ENCODE results near the gene HSD17B12.

The HSD17B12 gene

GRCh38 chr11:43787824-43788223 is 107.3 kb downstream of the HSD17B12 start:
- in situ Hi-C loops (cut with MboI; ENCODE audit: low pct_unique_long_range_greater_than_20kb, low sequenced_read_pairs, unreplicated experiment) = no loop called here
- DNase-seq (ENCODE audit: low spot score) = no peak

GRCh38 chr11:43788421-43788820 is 107.9 kb downstream of the HSD17B12 start:
- in situ Hi-C loops (cut with MboI; ENCODE audit: low pct_unique_long_range_greater_than_20kb, low sequenced_read_pairs, unreplicated experiment) = no loop called here
- no peak for DNase-seq (ENCODE audit: low spot score)

More at GRCh38 chr11:43787824-43788223, 107.3 kb downstream of the HSD17B12 start:
- TF ChIP-seq CTCF (IDR thresholded peaks at IDR 0.05; ENCODE audit: extremely low read depth, insufficient read depth, missing control alignments) = no peak

GRCh38 chr11:43789700-43790443 is 109.3 kb downstream of the HSD17B12 start:
- TF ChIP-seq CTCF (IDR thresholded peaks at IDR 0.05; ENCODE audit: extremely low read depth, insufficient read depth, missing control alignments) = no peak
- DNase-seq (ENCODE audit: low spot score) = no peak
- in situ Hi-C loops (cut with MboI; ENCODE audit: low pct_unique_long_range_greater_than_20kb, low sequenced_read_pairs, unreplicated experiment) = no loop called here

More at GRCh38 chr11:43788421-43788820, 107.9 kb downstream of the HSD17B12 start:
- TF ChIP-seq CTCF (IDR thresholded peaks at IDR 0.05; ENCODE audit: extremely low read depth, insufficient read depth, missing control alignments) = no peak

GRCh38 chr11:43790444-43790794 is 109.9 kb downstream of the HSD17B12 start:
- in situ Hi-C loops (cut with MboI; ENCODE audit: low pct_unique_long_range_greater_than_20kb, low sequenced_read_pairs, unreplicated experiment) = no loop called here
- no peak for DNase-seq (ENCODE audit: low spot score)
- TF ChIP-seq CTCF (IDR thresholded peaks at IDR 0.05; ENCODE audit: extremely low read depth, insufficient read depth, missing control alignments) = no peak

- in situ Hi-C loops (cut with MboI; ENCODE audit: low pct_unique_long_range_greater_than_20kb, low sequenced_read_pairs, unreplicated experiment) = no loop called here
- no peak for DNase-seq (ENCODE audit: low spot score)
- TF ChIP-seq CTCF (IDR thresholded peaks at IDR 0.05; ENCODE audit: extremely low read depth, insufficient read depth, missing control alignments) = no peak
Measured at GRCh38 chr11:43797337-43797736, 116.8 kb downstream of the HSD17B12 start.

GRCh38 chr11:43797866-43798265 is 117.3 kb downstream of the HSD17B12 start:
- in situ Hi-C loops (cut with MboI; ENCODE audit: low pct_unique_long_range_greater_than_20kb, low sequenced_read_pairs, unreplicated experiment) = no loop called here
- no peak for TF ChIP-seq CTCF (IDR thresholded peaks at IDR 0.05; ENCODE audit: extremely low read depth, insufficient read depth, missing control alignments)
- DNase-seq (ENCODE audit: low spot score) = no peak
